T-helper 22 cell (primary cell): Measurements from ENCODE around the gene TTR.

ENCODE experiments used
- DNase-seq: peaks from one replicate; pipeline ENCODE4 v3.0.0-alpha.2; 2020; ENCODE audit warnings: low read depth

TTR gene

DNA sequence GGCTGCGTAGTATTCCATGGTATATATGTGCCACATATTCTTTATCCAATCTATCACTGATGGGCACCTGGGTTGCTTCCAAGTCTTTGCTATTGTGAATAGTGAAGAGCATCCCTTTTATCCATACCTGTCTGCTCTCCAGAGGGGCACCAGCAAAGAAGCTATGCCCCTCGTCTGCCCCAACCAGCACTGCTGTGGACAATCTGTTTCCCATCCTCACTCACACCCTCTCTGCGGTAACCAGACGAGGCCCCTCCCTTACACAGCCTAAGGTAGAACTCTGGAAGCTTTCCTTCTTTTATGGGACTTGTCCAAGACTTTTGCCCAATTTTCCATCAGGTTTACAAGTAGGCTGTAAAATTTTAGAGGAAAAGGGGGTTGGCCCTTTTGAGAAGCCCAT is 24.9 kb downstream of the TTR start:
- no peak for DNase-seq

DNA sequence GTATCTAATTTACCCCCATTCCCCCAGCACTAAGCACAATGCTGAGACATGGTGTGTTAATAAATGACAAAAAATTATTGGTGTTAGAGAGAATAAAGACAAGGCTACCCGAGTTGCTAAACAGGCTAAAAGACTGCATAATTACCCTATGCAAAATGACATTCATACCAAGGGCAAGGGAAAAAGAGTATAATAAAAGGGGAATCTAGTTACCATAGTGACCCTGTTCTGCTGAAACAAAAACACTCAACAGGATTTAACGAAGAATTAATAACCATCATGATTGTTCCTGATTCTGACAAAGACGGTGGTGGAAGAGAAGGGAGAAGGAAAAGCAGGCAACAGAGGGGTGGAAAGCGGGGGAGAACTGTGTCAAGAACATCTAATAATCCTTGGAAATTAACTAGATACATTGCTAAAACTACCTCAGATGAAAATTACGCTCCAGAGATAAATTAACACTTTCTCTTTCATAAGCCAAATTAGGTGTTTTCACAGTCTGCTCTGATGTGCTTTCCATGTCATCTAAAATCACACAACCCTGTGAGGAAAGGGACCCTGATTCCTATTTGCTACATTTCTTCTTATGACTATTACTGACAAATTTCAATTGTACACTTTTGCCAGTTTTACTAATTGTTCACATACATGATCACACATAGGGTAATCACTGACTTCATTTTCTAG is 25.5 kb downstream of the TTR start:
- no peak for DNase-seq

DNA sequence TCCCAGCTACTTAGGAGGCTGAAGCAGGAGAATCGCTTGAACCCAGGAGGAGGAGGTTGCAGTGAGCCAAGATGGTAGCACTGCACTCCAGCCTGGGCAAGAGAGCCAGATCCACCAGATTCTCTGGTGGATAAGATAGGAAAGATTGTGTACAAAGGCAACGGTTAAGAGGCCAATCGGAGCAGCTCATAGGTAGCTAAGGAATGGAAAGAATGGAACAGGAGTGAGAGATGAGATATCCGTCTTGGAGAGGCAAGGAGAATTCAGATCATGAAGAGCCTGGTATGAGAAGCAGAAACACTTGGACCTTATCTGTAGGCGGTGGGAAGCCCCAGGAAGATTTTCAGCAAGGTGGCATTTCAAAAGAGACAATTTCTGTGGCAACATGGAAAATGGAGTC is 27.1 kb downstream of the TTR start:
- no peak for DNase-seq

DNA sequence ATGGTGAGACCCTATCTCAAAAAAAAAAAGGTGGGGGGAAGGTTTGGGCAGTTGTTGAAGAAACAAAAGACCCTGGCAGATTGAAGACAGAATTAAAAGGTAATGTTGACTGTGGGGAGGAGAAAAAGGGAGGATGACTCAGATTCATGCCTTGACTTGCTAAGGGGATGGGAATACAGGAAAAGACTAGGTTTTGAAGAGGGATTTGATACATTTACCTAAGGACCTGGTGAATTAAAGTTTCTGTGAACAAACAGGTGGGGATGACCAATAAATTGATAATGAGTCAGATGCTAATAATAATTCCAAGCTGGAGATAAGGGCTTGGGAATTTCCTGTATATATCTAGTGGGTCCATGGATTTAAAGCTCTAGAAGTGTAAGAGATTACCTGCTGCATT is 27.6 kb downstream of the TTR start:
- DNase-seq: no peak

DNA sequence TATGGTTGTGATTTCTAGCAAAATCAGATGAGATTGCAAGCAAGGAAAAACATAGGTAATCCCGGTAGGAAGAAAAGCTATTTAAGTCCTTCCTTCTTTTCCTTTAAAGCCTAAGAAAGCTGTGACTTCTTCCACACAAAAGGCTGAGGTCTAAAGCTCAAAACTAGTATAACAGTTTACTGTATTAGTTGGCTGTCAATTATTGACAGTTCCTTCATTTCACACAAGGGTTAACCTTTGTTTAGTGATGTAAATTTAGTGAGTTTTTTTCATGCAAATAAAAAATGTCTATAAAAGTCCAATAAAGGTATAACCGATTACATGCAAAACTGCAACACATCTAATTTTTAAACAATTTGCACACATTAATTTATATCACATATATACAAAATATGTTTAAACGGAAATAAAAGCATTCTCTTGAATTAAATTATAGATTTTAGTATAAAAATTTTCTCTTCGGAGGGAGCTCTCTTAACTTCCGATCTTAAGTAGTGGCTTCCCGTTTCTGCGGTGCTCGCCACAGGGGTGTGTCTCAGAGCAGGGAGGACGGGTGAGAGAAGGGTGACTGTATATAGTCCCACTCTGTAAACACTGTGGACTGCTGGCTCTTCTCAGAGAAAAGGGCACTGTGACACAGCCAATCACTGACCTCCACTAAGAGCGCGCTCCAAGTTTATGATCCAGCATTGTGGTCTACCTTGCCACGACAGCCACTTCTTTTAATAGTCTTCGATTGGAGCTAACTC is 33.4 kb downstream of the TTR start:
- DNase-seq: no peak

DNA sequence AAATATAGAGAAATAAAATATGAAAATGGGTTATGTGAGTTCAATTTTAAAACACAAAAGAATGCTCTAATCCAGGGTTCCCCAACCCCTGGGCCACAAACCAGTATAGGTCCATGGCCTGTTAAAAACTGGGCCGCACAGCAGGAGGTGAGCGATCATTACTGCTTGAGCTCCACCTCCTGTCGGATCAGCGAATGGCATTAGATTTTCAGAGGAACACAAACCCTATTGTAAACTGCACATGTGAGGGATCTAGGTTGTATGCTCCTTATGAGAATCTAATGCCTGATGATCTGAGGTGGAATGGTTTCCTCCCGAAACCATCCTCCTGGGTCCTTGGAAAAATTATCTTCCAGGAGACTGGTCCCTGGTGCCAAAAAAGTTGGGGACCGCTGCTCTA is 34.7 kb downstream of the TTR start:
- no peak for DNase-seq

DNA sequence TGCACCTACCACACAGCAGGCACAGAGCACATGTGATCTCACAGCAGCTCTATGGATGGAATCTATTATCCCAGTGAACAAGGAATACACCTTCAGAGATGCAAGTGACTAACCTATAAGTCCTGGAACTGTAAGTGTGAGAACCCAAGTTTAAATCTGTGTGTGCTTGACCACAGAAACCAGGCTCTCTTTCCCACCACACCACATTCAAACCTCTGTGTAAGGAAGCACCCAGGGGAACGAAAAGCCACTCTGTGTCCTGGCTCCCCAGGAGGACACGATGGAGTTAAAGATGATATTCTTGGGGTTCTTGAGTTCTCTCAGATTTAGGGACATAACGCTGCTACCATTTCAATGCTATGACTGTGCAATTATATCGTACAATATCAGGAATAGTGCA is 38.9 kb downstream of the TTR start:
- DNase-seq: no peak

DNA sequence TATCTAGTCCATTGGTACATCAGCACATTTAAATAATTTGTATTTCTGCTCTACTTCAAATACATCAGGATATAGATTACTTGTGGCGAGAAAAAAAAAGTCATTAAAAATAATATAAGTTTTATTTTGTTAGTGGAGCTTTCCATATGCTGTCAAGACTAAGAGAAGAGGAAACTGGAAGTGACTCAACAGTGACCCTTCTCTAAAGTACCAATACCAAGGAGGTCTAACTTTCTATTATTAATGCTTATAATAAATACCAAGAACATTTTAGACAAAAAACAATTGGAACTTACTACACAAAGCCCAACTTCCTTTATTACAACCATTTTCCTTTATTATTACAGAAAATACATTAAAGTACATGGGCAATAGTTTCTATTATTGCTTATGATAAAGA is 39.8 kb downstream of the TTR start:
- no peak for DNase-seq

DNA sequence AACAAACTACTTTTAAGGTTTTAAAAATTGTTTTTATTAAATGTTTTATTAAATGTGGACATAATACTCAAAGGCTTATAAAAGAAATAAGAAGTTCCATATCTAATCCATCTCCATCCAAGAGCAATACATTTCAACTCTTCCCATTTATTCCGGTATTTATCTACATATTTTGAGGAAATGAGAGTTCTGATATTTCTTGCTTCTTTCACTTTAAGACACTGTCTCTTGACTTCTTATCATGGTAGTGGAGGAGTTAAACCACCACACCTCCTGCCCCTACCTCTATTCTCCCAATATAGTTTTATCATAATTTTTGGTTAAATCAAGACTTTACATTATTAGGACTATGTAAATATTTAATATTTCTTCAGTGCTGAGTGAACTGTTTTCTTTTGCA is 40.7 kb downstream of the TTR start:
- DNase-seq: no peak

DNA sequence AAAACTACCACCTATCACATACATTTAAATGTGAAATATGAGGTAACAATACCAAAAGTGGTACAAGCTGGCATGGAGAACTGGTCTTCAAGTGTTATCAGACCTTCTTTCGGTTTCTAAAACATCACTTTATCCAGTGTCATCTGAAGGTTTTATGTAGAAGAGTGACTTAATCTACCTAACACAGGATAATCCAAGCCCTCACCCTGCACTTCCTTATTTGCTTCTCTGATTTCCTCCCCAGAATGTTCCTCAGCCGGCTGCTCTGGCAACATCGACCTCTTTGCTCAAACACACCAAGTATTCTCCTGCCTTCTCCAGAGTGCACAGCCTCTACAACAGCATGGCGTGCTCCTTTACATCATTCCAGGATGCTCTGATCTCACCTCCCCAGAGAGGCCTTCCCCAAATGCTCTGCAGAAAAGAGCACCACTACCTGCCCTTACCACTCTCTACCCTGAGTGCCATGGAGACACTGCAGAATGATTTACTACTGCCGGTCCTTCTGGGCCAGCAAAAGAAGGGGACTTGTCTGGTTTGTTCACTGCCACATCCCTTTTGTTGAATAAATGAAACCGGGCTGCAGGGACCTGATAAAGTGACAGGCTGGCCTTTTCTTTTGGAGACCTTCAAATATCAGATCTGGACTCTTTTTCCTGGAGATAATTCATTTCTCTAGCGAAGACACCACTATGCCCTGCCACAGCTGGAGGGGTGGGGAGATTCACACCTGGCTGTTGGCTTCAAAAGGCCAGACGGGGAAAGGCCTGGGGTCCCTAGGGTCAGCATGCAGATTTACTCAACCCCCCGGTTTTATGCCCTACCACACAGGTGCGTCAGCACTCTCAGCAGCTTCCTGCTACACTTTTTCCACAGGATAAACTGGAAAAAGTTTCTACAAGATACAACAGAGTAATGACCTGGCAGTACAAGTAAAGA is 42.0 kb downstream of the TTR start:
- DNase-seq: no peak

DNA sequence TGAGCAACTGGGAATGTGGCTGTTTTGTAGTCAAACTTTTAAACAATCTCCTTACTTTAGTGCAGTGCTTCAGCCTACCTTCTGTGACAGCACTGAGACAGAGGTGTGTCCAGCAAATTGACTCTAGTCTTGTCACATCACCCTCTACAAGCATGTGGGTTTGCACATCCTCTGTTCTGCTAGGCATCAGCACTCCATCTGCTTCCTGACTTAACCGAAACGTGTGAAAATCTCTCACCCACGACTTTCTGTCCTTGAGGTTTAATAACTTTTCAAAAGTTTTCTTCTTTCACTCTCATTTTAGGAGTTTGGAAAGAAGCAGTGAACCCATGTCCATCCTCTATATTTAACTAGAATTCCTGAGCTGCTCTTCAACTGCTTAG is 42.6 kb downstream of the TTR start:
- DNase-seq: no peak

DNA sequence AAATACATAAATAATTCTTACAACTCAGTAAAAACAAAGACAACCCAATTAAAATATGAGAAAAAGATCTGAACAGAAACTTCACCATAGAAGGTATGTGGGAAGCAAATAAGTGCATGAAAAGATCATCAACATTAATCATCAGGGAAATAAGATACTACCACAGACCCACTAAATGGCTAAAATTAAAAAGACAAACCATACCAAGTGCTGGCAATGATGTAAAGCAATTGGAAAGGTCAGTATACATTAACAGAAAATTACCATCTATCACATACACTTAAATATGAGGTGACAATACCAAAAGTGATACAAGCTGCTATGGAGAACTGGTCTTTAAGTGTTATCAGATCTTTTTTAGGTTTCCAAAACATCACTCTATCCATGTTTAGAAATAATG is 44.7 kb downstream of the TTR start:
- no peak for DNase-seq

DNA sequence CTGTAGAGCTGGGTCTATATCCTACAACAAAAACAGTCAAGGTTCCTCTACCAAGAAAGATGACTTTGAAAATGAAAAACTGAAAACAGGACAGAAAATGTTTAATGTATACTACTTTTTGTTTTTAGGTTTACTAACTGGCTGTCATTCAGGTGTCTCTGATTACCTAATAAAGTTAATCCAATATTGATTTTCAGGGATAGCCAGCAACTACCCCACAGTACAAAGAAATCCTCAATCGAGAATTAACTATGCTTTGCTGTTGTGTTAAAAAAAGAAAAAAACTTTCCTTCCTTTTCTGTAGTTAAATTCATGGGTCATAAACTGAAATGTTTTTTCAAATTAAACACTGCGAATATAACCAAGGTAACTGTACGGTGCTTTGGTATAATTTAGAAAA is 45.8 kb downstream of the TTR start:
- DNase-seq: no peak

DNA sequence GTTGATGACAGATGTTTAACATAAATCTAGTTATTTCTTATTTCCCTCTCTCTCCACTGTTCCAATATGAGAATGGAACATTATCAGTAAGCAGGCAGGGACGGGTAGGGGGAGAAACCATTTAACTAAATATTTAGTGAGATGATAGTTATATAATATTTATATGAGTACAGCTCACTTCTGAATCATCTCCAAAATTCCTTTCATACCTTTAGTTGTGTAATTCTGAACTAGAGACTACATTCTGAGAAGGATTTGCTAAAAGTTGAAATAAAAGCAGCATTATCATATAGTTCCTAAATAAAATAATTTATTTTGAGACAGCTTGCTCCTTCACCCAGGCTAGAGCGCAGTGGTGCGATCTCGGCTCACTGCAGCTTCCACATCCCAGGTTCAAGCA is 51.3 kb downstream of the TTR start:
- DNase-seq: no peak

DNA sequence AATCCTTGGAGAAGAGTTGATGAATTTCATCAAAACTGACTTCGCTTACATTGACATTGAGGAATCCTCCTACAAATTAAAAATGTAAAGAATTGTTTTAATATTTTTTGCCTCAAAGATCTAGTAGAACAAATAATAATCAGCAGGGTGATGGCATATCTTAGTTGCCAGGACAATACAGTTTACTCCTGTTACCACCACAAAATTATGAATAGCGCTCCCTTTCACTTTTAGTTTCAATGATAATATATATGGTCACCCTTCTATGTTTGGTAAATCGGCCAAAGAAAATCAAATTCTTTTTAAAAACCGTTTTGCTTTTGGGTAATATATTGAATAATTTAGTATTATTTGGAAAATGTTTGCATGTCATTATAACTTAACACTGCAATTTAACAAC is 53.7 kb downstream of the TTR start:
- DNase-seq: no peak

DNA sequence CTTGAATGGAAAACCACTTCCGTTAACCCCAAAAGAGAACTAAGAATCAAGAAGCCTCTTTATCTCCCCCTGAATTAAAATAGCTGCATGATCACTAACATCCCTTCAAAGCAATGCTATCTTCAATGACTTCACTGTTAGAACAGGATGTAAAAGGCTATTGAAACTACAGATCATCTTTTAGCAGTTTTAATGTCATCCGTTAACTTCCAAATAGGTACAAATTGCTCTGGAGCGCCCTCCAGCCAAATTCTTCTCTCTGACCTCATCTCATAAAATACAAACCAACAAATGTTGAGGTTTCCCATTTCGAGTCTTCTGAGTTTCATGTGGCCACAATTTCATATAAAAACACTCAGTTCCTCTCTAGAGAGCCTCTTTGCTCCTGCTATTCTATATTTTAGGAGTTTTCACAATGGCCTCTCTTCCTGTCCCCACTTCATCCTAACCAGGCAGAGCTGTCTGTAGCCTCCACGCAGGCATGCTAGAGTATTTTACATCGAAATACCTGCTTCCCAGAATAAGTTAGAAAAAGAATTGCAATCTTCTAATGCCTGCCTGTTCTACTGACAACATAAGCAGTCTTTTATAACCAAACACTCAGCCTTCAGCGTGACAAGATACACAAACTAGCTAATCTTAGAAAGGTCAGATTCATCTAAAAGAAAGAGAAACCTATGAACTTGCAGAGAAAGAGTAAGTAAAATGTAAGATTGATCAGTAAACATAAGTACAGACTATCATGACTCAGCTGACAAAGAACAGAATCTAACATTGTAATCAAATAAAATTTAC is 54.9 kb downstream of the TTR start:
- no peak for DNase-seq

DNA sequence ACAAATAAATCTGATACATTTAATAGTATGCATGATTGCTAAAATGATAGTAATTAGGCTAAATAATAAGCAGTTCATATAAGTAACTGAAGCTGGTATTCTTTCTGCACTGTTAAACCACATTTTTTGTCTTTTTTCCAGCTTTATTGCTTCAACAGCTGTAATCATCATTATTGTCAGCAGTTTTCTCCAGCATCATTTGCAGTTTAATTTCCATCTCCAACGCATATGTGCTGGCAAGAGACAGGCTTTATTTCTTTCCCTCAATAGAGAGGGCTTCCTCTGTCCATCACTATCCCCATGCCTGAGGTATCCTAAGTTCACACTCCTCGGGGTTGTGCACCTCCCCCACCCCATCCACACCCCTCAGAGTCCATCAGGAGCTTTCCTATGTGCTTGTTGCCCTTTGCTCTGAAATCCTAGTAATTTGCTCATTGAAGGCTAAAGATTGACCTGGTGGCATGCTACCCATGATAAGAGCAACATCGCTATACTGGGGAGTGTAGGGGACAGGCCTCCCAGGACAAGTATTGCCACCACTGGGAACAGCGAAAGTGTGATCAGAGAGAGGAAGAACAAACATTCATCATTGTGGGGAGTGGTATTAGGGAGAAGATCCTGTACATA is 55.6 kb downstream of the TTR start:
- DNase-seq: no peak
